Measurements from ENCODE around the gene ARNT2.

- TF ChIP-seq CTCF (IDR thresholded peaks at IDR 0.05): no peak
- no peak for TF ChIP-seq POLR2A (IDR thresholded peaks at IDR 0.05)
Measured at GRCh38 chr15:80576519-80577090, 172.4 kb downstream of the ARNT2 start.
